ENCODE measurements around the gene MARCO.

- TF ChIP-seq CTCF (IDR thresholded peaks at IDR 0.05) (no peak), SIN3A (IDR thresholded peaks at IDR 0.05; ENCODE audit: borderline replicate concordance, insufficient read depth, low read depth, low read length) (no peak), REST (IDR thresholded peaks at IDR 0.05; ENCODE audit: insufficient read depth in 1 of 2, low read depth in 2 of 2, low read length in 1 of 2) (no peak), POLR2AphosphoS5 (IDR thresholded peaks at IDR 0.05; ENCODE audit: low read depth, low read length) (no peak)
Observed at GRCh38 chr2:119023534-119023933, 81.5 kb downstream of the MARCO start.
